ENCODE data around the gene TSPAN14. TPM values are rescaled to one million over a fixed set of nuclear protein-coding genes. Genes with fewer than 3 reads are reported as not detected.

Gene TSPAN14
- total and polyA plus RNA-seq, 2 of the 13 experiments (the other 11 are each of a cell fraction or from before 2014, with no cell fraction given) = 24.1 to 80.6 TPM

GRCh38 chr10:80498078-80498832 lies 44.1 kb downstream of the TSPAN14 start (continued):
- TF ChIP-seq SKIL (CRISPR knock-in tag; IDR thresholded peaks at IDR 0.05; ENCODE audit: borderline replicate concordance) (peak; percentile 44; the same call in 1 of the 2 replicates), ETV5 (CRISPR knock-in tag; IDR thresholded peaks at IDR 0.05; ENCODE audit: borderline replicate concordance) (no peak), PHF20 (CRISPR knock-in tag; IDR thresholded peaks at IDR 0.05) (0 out of 2 replicates have a peak, but pooled peaks have one; percentile 28), GTF2F1 (IDR thresholded peaks at IDR 0.05; ENCODE audit: low read length) (no peak), TCF7 (IDR thresholded peaks at IDR 0.05; ENCODE audit: low read depth) (no peak), HNF1A (IDR thresholded peaks at IDR 0.05; ENCODE audit: low read depth) (peak; percentile 6; the same call in 1 of the 2 replicates), HNF1A (CRISPR knock-in tag; IDR thresholded peaks at IDR 0.05; ENCODE audit: borderline replicate concordance) (no peak), CREBL2 (CRISPR knock-in tag; IDR thresholded peaks at IDR 0.05; ENCODE audit: borderline replicate concordance) (no peak), BORCS8-MEF2B (CRISPR knock-in tag; IDR thresholded peaks at IDR 0.05) (no peak), ZNF780A (CRISPR knock-in tag; IDR thresholded peaks at IDR 0.05) (no peak), ZNF550 (CRISPR knock-in tag; IDR thresholded peaks at IDR 0.05; ENCODE audit: borderline replicate concordance) (no peak), ZNF543 (CRISPR knock-in tag; IDR thresholded peaks at IDR 0.05) (no peak)
- TF ChIP-seq, protein P1, sequence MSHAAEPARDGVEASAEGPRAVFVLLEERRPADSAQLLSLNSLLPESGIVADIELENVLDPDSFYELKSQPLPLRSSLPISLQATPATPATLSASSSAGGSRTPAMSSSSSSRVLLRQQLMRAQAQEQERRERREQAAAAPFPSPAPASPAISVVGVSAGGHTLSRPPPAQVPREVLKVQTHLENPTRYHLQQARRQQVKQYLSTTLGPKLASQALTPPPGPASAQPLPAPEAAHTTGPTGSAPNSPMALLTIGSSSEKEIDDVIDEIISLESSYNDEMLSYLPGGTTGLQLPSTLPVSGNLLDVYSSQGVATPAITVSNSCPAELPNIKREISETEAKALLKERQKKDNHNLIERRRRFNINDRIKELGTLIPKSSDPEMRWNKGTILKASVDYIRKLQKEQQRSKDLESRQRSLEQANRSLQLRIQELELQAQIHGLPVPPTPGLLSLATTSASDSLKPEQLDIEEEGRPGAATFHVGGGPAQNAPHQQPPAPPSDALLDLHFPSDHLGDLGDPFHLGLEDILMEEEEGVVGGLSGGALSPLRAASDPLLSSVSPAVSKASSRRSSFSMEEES (CRISPR knock-in tag; IDR thresholded peaks at IDR 0.05) = no peak
- TF ChIP-seq, protein P2, sequence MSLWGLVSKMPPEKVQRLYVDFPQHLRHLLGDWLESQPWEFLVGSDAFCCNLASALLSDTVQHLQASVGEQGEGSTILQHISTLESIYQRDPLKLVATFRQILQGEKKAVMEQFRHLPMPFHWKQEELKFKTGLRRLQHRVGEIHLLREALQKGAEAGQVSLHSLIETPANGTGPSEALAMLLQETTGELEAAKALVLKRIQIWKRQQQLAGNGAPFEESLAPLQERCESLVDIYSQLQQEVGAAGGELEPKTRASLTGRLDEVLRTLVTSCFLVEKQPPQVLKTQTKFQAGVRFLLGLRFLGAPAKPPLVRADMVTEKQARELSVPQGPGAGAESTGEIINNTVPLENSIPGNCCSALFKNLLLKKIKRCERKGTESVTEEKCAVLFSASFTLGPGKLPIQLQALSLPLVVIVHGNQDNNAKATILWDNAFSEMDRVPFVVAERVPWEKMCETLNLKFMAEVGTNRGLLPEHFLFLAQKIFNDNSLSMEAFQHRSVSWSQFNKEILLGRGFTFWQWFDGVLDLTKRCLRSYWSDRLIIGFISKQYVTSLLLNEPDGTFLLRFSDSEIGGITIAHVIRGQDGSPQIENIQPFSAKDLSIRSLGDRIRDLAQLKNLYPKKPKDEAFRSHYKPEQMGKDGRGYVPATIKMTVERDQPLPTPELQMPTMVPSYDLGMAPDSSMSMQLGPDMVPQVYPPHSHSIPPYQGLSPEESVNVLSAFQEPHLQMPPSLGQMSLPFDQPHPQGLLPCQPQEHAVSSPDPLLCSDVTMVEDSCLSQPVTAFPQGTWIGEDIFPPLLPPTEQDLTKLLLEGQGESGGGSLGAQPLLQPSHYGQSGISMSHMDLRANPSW (CRISPR knock-in tag; IDR thresholded peaks at IDR 0.05; ENCODE audit: borderline replicate concordance) = no peak
- TF ChIP-seq, protein P3, sequence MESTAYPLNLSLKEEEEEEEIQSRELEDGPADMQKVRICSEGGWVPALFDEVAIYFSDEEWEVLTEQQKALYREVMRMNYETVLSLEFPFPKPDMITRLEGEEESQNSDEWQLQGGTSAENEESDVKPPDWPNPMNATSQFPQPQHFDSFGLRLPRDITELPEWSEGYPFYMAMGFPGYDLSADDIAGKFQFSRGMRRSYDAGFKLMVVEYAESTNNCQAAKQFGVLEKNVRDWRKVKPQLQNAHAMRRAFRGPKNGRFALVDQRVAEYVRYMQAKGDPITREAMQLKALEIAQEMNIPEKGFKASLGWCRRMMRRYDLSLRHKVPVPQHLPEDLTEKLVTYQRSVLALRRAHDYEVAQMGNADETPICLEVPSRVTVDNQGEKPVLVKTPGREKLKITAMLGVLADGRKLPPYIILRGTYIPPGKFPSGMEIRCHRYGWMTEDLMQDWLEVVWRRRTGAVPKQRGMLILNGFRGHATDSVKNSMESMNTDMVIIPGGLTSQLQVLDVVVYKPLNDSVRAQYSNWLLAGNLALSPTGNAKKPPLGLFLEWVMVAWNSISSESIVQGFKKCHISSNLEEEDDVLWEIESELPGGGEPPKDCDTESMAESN (CRISPR knock-in tag; conservative IDR thresholded peaks at IDR 0.05) = no peak
